Measurements from ENCODE around the gene CHST8. TPM values are rescaled to one million over a fixed set of nuclear protein-coding genes. Genes with fewer than 3 reads are reported as not detected.

The CHST8 gene
- total and polyA plus RNA-seq, 12 donors = 0.13 to 0.50 (median 0.22) TPM; not detected in 3

GRCh38 chr19:33689868-33690267 lies 68.1 kb downstream of the CHST8 start:
- H3K27me3 ChIP-seq = peaks cover 0 to 51% (median 43%) of the 10 kb centered on the region in 7 donors
- DNase-seq (no peak), ATAC-seq (no peak)

DNA sequence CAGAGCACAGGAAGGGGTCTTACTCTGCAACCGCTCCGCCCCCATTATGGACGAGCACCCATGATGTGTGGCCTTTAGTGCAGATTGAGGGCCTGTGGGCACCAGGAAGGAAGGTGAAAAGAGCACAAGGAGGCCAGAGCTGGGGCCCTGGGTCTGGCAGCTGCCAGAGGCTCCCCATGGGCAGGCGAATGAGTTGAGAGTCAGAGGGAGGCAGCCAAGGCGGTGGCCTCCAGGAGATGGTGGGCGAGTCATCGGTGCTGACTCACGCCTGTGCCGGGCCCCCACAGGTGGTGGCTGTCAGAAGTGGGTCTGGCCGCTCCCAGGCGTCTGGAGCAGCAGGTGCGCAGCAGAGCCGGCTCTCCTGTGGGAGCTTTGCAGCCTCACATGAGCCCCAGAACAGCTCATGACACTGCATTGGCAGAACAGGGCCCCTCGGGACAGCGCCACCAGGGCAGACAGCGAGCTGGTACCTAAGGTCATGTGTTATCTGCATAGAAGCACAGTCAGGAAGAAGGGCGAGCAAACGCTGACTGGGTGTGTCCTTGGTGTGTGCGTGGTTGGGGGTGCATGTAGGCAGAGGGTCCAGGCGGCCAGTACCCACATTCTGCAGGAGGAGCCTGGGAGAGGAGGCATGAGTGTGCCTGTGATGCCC lies 68.8 kb downstream of the CHST8 start:
- WGBS, 2 donors = 75 to 80% methylated on average over 20 of the region's 20 CpGs
- H3K4me3 ChIP-seq = no peak overlapping the region
- no peak overlapping the region for H3K27ac ChIP-seq
- no peaks in the 10 kb centered on the region for H3K36me3 ChIP-seq
- TF ChIP-seq, protein P1, sequence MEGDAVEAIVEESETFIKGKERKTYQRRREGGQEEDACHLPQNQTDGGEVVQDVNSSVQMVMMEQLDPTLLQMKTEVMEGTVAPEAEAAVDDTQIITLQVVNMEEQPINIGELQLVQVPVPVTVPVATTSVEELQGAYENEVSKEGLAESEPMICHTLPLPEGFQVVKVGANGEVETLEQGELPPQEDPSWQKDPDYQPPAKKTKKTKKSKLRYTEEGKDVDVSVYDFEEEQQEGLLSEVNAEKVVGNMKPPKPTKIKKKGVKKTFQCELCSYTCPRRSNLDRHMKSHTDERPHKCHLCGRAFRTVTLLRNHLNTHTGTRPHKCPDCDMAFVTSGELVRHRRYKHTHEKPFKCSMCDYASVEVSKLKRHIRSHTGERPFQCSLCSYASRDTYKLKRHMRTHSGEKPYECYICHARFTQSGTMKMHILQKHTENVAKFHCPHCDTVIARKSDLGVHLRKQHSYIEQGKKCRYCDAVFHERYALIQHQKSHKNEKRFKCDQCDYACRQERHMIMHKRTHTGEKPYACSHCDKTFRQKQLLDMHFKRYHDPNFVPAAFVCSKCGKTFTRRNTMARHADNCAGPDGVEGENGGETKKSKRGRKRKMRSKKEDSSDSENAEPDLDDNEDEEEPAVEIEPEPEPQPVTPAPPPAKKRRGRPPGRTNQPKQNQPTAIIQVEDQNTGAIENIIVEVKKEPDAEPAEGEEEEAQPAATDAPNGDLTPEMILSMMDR (IDR thresholded peaks at IDR 0.05) = no peak
- intact Hi-C loops (cut with DNase I) = no loop called here
- ATAC-seq (no peak), DNase-seq (no peak)
- H3K9me3 ChIP-seq = no peaks in the 10 kb centered on the region
- no peaks in the 10 kb centered on the region for H3K4me1 ChIP-seq
- peaks cover 0 to 45% (median 36%) of the 10 kb centered on the region in 7 donors for H3K27me3 ChIP-seq

More at GRCh38 chr19:33689868-33690267, 68.1 kb downstream of the CHST8 start:
- H3K27ac ChIP-seq = no peak overlapping the region
- H3K9me3 ChIP-seq = no peaks in the 10 kb centered on the region
- no peaks in the 10 kb centered on the region for H3K4me1 ChIP-seq
- intact Hi-C loops (cut with DNase I) = no loop called here
- no peaks in the 10 kb centered on the region for H3K36me3 ChIP-seq
- TF ChIP-seq, protein P1 (IDR thresholded peaks at IDR 0.05) = no peak
- 35 to 41% methylated on average over 5 of the region's 5 CpGs for WGBS, 2 donors
- no peak overlapping the region for H3K4me3 ChIP-seq

- DNase-seq (no peak), ATAC-seq (no peak)
- Histone ChIP-seq H3K9me3 (no peaks in the 10 kb centered on the region), H3K4me3 (no peak overlapping the region), H3K4me1 (no peaks in the 10 kb centered on the region), H3K27ac (no peak overlapping the region), H3K36me3 (no peaks in the 10 kb centered on the region), H3K27me3 (peaks cover 0 to 40% (median 32%) of the 10 kb centered on the region in 7 donors)
- intact Hi-C loops (cut with DNase I) = no loop called here
- TF ChIP-seq, protein P1 (IDR thresholded peaks at IDR 0.05) = no peak
- WGBS, 2 donors = 87 to 89% methylated on average over 12 of the region's 12 CpGs
These were observed 69.3 kb downstream of the CHST8 start for GRCh38 chr19:33691030-33691427.

GRCh38 chr19:33691736-33692135 lies 70.0 kb downstream of the CHST8 start:
- ATAC-seq = no peak
- intact Hi-C loops (cut with DNase I) = no loop called here
- H3K9me3 ChIP-seq = no peaks in the 10 kb centered on the region
- no peaks in the 10 kb centered on the region for H3K4me1 ChIP-seq
- H3K36me3 ChIP-seq = no peaks in the 10 kb centered on the region
- H3K4me3 ChIP-seq = no peak overlapping the region
- TF ChIP-seq, protein P1 (IDR thresholded peaks at IDR 0.05) = no peak
- 62 to 67% methylated on average over 7 of the region's 7 CpGs for WGBS, 2 donors
- no peak for DNase-seq
- H3K27me3 ChIP-seq = peaks cover 0 to 34% (median 25%) of the 10 kb centered on the region in 7 donors
- H3K27ac ChIP-seq = no peak overlapping the region

Measured in heart right ventricle (tissue), 16 donors.